ENCODE results near the gene PPP3CB.

DNA sequence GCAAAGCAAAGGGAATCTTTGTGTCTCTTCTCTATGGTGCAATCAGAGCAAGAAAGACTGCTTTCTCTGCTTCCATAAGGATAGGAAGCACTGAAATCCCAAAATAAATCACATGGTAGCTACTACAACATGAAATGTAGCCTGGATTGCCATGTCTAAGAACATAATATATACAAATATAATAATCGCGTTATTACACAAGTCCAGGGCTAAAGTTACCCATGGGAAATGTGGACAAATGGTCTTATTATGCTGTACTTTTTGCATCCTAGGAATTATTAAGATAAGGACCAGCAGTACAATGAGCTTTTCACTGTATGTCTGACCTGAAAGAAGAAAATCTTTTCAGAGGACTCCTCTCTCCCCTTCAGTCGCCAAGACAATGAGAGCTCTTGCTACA is 23.5 kb upstream of the PPP3CB start:
- no peak for TF ChIP-seq EZH2 (IDR thresholded peaks at IDR 0.05; ENCODE audit: borderline replicate concordance, low read length)
- TF ChIP-seq, protein P1, sequence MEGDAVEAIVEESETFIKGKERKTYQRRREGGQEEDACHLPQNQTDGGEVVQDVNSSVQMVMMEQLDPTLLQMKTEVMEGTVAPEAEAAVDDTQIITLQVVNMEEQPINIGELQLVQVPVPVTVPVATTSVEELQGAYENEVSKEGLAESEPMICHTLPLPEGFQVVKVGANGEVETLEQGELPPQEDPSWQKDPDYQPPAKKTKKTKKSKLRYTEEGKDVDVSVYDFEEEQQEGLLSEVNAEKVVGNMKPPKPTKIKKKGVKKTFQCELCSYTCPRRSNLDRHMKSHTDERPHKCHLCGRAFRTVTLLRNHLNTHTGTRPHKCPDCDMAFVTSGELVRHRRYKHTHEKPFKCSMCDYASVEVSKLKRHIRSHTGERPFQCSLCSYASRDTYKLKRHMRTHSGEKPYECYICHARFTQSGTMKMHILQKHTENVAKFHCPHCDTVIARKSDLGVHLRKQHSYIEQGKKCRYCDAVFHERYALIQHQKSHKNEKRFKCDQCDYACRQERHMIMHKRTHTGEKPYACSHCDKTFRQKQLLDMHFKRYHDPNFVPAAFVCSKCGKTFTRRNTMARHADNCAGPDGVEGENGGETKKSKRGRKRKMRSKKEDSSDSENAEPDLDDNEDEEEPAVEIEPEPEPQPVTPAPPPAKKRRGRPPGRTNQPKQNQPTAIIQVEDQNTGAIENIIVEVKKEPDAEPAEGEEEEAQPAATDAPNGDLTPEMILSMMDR (IDR thresholded peaks at IDR 0.05; ENCODE audit: low read length), result no peak

Data from OCI-LY1 (cell line).